Measurements from ENCODE around the gene TTLL11. TPM values are rescaled to one million over a fixed set of nuclear protein-coding genes. Genes with fewer than 3 reads are reported as not detected.

The TTLL11 gene
- total and polyA plus RNA-seq, 8 donors: 3.4 to 7.5 (median 5.5) TPM

DNA sequence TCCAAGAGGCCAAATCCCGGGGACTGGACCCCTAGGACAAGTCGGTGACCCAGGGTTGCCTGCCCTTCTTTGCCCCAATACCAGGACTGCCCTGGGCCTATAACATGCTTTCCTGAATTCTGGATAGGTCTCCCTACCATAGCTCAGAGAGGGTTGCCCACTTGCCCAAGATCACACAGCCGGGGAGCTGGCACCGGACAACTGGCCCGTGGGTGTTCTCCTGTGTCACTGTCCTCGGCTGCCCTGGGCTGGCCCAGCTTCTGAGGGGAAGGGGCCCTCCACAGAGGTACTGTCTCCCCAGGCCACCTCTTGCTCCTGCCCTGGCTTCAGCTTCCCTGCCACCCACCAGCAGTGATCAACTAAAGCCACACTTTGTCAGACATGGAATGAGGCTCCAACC lies 28.8 kb upstream of the TTLL11 start:
- no peak overlapping the region for H3K27ac ChIP-seq
- DNase-seq (no peak), FAIRE-seq (no peak), ATAC-seq (no peak)
- TF ChIP-seq, protein P1, sequence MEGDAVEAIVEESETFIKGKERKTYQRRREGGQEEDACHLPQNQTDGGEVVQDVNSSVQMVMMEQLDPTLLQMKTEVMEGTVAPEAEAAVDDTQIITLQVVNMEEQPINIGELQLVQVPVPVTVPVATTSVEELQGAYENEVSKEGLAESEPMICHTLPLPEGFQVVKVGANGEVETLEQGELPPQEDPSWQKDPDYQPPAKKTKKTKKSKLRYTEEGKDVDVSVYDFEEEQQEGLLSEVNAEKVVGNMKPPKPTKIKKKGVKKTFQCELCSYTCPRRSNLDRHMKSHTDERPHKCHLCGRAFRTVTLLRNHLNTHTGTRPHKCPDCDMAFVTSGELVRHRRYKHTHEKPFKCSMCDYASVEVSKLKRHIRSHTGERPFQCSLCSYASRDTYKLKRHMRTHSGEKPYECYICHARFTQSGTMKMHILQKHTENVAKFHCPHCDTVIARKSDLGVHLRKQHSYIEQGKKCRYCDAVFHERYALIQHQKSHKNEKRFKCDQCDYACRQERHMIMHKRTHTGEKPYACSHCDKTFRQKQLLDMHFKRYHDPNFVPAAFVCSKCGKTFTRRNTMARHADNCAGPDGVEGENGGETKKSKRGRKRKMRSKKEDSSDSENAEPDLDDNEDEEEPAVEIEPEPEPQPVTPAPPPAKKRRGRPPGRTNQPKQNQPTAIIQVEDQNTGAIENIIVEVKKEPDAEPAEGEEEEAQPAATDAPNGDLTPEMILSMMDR (IDR thresholded peaks at IDR 0.05): no peak
- no peaks in the 10 kb centered on the region for H3K27me3 ChIP-seq
- H3K4me1 ChIP-seq: peaks cover 0 to 5% (median 0%) of the 10 kb centered on the region in 3 donors
- 90 to 93% methylated on average over 6 of the region's 6 CpGs for WGBS, 2 donors
- H3K4me3 ChIP-seq: no peak overlapping the region
- intact Hi-C loops (cut with DNase I): no loop called here
- no peaks in the 10 kb centered on the region for H3K36me3 ChIP-seq
- no peaks in the 10 kb centered on the region for H3K9me3 ChIP-seq

GRCh38 chr9:122121391-122121790 lies 28.3 kb upstream of the TTLL11 start:
- DNase-seq (peak in 2 of 6 donors; percentile 33 to 53), FAIRE-seq (no peak), ATAC-seq (peak in 2 of 4 donors; percentile 31 to 51)
- Histone ChIP-seq H3K36me3 (no peaks in the 10 kb centered on the region), H3K27me3 (no peaks in the 10 kb centered on the region), H3K27ac (no peak overlapping the region), H3K4me3 (no peak overlapping the region), H3K4me1 (peaks cover 0 to 2% (median 0%) of the 10 kb centered on the region in 3 donors), H3K9me3 (no peaks in the 10 kb centered on the region)
- WGBS, 2 donors: 42 to 51% methylated on average over 9 to 10 of the region's 10 CpGs
- intact Hi-C loops (cut with DNase I): no loop called here
- TF ChIP-seq, protein P1 (IDR thresholded peaks at IDR 0.05): no peak

DNA sequence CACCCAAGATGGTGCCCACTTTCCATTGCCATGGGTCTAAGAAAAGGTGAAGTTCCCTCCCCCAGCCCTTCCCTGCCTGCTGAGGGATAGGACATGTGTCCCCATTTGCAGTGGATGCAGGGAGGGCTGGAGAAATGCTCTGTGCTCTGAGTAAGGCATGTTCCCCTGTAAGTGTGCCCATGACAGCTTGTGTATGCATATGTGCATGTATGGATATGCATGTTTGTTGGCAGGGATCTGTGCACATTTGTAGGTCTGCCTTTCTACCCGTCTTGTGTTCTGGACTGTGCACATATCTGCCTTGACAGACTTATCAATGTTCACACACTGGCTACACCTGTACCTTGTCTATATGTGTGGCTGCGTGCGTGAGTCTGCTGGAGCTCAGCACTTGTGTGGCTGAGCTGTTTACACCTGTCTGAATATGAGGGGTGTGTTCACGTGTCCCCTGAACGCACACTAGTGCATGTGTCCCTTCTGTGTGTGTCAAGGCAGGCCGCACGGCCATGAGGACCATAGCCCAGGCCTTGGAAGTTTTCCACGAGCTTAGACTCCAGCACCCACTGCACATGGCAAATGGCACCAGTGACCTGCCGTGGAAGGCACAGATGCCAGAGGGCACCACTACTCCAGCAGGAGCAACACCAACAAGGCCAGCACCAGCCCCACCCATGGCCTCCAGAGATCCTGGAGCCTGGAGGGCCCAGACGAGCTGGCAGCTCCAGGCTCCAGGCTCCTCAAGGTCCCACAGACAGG lies 27.4 kb upstream of the TTLL11 start:
- TF ChIP-seq, protein P1 (IDR thresholded peaks at IDR 0.05): no peak
- FAIRE-seq (no peak), ATAC-seq (no peak), DNase-seq (no peak)
- H3K4me3 ChIP-seq: no peak overlapping the region
- 78 to 82% methylated on average over 10 of the region's 10 CpGs for WGBS, 2 donors
- no peaks in the 10 kb centered on the region for H3K4me1 ChIP-seq
- no peaks in the 10 kb centered on the region for H3K36me3 ChIP-seq
- H3K27ac ChIP-seq: no peak overlapping the region
- no peaks in the 10 kb centered on the region for H3K27me3 ChIP-seq
- no peaks in the 10 kb centered on the region for H3K9me3 ChIP-seq
- intact Hi-C loops (cut with DNase I): no loop called here

DNA sequence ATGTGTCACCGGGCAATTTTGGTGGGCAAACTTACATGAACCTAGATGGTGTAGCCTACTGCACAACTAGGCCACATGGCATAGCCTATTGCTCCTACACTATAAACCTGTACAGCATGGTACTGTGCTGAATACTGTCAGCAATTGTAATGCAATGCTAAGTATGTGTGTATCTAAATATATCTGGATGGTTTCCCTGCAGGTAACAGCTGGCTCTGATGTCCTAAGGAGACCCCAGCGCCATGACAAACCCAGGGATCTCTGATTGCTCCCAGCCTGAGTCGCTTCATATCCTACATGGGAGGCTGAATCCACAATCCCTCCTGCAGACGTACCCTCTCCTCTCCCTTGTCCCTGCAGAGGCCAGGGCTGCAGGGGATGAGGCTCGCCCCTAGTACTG lies 26.6 kb upstream of the TTLL11 start:
- H3K36me3 ChIP-seq: no peaks in the 10 kb centered on the region
- H3K4me3 ChIP-seq: no peak overlapping the region
- no peaks in the 10 kb centered on the region for H3K4me1 ChIP-seq
- no peak for DNase-seq
- intact Hi-C loops (cut with DNase I): loop anchor here in 1 of 3 donors (10.0 kb wide), 1 partner anchor 235 kb away; no protein-coding TSS in a partner anchor
- no peaks in the 10 kb centered on the region for H3K27me3 ChIP-seq
- no peaks in the 10 kb centered on the region for H3K9me3 ChIP-seq
- ATAC-seq: no peak
- 92 to 98% methylated on average over 5 of the region's 5 CpGs for WGBS, 2 donors
- TF ChIP-seq, protein P1 (IDR thresholded peaks at IDR 0.05): no peak
- FAIRE-seq: no peak
- no peak overlapping the region for H3K27ac ChIP-seq

- no peaks in the 10 kb centered on the region for H3K9me3 ChIP-seq
- ATAC-seq: no peak
- intact Hi-C loops (cut with DNase I): loop anchor here in 1 of 3 donors (10.0 kb wide), 1 partner anchor 236 kb away; no protein-coding TSS in a partner anchor
- no peaks in the 10 kb centered on the region for H3K36me3 ChIP-seq
- no peak overlapping the region for H3K4me3 ChIP-seq
- no peaks in the 10 kb centered on the region for H3K27me3 ChIP-seq
- H3K27ac ChIP-seq: no peak overlapping the region
- WGBS, 2 donors: 89 to 93% methylated on average over 13 of the region's 13 CpGs
- no peak for FAIRE-seq
- no peak for DNase-seq
- TF ChIP-seq, protein P1 (IDR thresholded peaks at IDR 0.05): no peak
- no peaks in the 10 kb centered on the region for H3K4me1 ChIP-seq
Measured at GRCh38 chr9:122119166-122119521, 26.0 kb upstream of the TTLL11 start.

All from pancreas (tissue), 10 donors.